Stimulated activated CD4-positive, alpha-beta T cell treated with anti-CD3 and anti-CD28 coated beads, Interleukin-2, amount 100 ng/mL, for 48 hours (primary cell): ENCODE results near the gene TM9SF2.
"Not testable (repeated sequence)": the region's sequence is repeated elsewhere in the genome, so short reads cannot be mapped to it uniquely, and the experiment has no call there.

ENCODE experiments used
- DNase-seq, 2 donors: peaks; one replicate each; pipeline ENCODE4 v3.0.0-alpha.2; 2020

Gene TM9SF2

GRCh38 chr13:99540530-99540929 lies 39.3 kb downstream of the TM9SF2 start:
- DNase-seq: no peak

- DNase-seq: peak; percentile 36 to 44
These were observed 41.6 kb downstream of the TM9SF2 start for GRCh38 chr13:99542788-99543406.

DNA sequence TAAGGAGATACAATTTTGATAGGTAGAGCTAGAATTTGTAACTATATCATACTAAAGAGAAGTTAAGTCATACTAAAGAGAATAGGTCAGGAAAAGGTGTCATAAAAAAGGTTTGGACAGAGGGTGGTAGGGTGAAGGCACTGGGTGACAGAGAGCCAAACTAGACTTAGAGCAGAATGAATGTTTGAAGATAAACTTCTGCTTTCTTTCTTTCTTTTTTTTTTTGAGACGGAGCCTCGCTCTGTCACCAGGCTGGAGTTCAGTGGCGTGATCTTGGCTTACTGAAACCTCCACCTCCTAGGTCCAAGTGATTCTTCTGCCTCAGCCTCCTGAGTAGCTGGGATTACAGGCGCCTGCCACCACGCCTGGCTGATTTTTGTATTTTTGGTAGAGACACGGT lies 44.1 kb downstream of the TM9SF2 start:
- DNase-seq: no peak

DNA sequence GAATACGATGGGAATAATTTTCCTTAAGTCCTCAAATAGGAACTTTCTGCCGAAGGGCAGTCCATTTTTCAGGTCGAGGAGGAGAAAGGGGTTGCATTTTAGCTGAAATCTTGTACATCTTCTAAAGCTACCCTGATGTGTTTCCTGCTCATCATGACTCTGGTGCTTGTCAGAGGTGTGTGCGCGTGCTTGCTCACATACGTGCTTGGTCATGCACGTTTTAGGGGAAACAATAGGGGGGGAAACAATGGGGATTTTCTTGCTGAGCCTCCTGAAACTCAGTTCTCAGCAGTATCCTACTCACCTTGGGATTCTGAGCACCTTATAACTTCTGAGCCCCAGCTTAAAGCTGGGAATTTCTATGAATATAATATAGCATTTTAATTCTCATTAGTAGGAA lies 44.7 kb downstream of the TM9SF2 start:
- no peak for DNase-seq

DNA sequence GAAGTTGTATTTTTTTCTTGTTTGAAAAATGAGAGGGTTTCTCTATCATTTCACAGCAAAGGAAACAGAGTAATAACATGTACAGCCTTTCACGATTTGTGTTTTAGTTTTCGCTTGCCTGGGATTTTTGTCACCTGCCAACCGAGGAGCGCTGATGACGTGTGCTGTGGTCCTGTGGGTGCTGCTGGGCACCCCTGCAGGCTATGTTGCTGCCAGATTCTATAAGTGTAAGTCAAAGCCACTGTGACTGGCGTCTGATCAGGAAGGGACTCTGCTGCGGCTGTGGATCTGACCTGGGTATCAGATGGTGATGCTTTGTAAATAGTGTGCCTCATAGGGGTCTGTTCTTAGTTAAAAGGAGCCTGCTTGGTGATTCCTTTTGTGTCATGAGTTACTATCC lies 45.6 kb downstream of the TM9SF2 start:
- no peak for DNase-seq

GRCh38 chr13:99548448-99548847 lies 47.2 kb downstream of the TM9SF2 start:
- no peak for DNase-seq

GRCh38 chr13:99553033-99553432 lies 51.8 kb downstream of the TM9SF2 start:
- DNase-seq: no peak

DNA sequence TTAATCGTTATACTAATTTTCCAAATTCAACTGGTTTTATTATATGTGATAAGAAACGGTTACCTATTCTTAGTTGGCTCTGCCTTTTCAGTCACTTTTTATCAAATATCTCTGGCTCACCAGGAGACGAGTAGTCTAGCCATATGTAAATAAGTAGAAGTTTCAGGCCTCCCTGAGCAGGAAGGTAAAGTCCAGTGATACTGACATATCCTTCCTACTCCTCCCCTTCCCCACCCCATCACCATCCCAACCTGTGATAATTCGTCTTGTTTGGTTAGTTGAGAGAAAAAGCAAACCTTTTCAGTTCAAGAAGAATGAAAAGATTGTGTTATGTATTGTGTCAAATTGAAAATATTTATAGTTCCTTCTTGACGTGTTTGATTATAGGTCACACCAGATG lies 53.9 kb downstream of the TM9SF2 start:
- no peak for DNase-seq

DNA sequence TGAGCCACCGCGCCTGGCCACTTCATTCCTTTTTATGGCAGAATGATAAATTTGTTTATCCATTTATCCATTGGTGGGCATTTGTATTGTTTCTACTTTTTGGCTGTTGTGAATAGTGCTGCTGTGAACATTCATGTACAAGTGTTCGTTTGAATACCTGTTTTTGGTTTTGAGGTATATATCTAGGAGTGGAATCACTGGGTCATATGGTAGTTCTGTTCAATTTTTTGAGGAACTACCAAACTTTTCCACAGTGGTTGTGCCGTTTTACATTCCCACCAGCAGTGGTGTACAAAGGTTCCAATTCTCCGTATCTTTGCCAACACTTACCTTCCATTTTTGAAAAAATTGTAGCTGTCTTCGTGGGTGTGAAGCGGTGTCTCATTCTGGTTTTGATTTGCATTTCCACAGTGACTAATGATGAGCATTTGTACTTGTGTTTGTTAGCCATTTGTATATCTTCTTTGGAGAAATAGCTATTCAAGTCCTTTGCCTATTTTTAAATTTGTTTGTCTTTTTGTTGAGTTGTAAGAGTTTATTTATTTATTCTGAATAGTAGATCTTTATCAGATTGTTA lies 55.7 kb downstream of the TM9SF2 start:
- no peak for DNase-seq

GRCh38 chr13:99558570-99559180 lies 57.4 kb downstream of the TM9SF2 start:
- no peak for DNase-seq

DNA sequence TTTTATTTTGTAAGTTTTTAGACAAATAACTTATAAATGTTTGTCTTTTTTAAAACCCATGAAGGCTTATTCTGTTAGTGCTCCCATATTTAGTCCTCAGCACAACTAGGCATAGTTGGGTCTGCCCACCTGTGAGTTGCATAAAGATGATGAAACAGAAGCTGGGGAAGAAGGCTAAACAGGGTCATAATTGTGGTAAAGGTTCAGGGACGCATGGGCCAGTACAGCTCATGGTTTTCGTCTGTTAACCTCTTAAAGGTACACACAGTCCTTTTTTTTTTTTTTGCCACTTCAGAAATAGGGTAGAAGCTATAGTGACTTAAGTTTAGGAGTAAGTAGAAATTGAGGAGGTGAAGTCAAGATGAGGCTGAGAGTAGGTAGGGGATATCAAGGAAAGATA lies 58.3 kb downstream of the TM9SF2 start:
- no peak for DNase-seq

- no peak for DNase-seq
These were observed 62.1 kb downstream of the TM9SF2 start for GRCh38 chr13:99563404-99563803.

GRCh38 chr13:99564386-99564785 lies 63.1 kb downstream of the TM9SF2 start:
- DNase-seq: no peak

DNA sequence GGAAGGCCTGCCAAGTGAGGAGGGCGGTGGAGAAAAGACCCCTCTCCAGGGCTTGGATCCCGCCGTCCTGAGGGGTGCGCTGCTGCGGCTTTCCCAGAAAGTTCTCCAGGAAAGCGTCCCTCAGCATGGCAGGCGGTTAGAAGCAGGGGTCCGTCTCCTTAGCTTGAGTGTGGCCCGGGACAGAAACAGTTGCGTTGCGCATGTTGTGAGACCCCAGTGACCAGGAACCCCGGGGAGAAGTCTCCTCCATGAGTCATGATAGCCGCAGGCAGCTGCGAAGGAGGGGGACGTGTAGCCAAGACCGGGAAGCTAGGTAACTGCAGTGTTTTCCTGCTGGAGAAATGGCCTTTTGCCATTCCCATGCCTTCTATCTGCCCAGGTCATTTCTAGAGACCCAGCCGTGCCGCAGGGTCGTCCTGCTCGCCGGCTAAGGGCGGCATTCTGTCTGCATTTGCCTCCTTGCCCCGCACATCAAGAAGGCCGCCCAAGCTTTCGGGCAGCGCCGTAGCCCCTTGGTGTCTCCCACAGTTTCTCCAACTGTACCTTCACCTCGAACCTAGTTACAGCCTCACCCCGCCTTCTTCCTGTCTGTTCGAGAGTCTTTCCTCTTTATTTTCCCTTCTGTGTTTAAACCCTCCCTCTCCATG lies 64.3 kb downstream of the TM9SF2 start:
- no peak for DNase-seq

- DNase-seq: no peak
These were observed 65.1 kb downstream of the TM9SF2 start for GRCh38 chr13:99566125-99567083.

DNA sequence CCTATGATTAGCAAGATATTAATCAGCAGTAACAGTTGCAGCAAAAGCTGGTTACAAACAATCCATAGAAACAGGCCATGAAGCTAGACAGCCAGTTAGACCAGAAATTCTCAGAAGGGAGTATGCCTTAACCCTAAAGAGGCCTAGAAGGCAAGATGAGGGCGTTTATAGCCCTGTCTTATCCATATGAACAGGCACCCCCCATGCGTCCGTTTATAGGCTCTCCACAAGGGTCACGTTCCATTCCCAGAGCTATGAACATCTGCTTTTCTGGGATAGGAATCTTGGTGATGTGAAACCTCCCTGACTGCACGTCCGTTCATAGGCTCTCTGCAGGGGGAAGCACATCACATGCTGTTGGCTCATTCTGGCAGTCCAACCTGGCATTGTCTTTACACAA lies 67.6 kb downstream of the TM9SF2 start:
- DNase-seq: not testable (repeated sequence)

GRCh38 chr13:99572131-99572530 lies 70.9 kb downstream of the TM9SF2 start:
- DNase-seq: no peak

DNA sequence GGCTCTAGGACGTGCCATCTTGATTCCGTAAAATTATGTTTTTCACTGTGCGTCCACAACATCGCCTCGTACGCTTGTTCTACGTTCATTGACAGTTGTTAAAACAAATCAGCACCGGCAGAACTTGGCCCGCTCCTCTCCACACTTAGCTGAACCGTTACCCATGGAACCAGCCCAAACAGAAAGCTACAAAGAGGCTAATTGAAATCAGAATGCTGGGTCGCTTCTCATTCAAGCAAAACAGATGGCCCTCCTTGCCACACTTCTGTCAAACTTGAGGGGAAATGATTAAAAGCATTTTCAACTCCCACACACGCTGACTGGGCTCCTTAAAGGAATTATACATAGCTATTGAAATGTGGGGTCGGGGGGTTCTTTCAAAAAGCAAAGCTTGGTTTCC lies 71.6 kb downstream of the TM9SF2 start:
- no peak for DNase-seq

DNA sequence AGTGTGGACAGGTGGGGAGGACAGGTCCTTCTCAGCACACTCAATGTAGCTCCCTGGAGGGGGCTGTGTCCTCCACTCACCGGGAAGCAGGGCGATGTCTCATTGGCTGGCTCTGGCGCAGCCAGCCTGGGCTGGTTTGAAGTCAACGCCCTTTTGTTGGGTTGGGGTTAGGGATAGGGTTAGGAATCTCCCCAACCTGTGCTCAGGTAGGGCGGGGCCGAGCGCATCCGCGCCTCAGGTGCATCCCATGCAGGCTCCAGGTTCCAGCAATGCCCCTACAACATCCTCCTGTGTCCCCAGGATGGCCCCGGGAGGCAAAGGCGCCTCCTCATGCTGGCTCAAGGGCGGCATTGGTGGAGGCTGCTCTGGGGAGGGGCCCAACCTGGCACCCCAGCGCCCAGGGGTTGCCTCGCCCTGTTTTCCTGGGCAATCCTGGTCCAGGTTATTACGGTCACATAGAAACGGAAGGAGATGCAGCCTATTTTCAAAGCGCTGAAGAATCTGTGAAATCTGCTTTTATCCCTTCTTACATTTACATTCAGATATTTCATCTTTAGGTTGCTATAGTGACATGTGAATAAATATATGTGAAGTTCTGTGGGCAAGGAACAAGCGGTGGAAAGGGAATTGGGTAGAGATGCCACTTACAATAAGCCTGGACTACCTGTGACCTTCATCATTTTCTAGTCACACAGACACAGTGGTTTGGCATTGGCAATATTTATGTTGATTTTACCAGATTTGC lies 74.3 kb downstream of the TM9SF2 start:
- DNase-seq: no peak

DNA sequence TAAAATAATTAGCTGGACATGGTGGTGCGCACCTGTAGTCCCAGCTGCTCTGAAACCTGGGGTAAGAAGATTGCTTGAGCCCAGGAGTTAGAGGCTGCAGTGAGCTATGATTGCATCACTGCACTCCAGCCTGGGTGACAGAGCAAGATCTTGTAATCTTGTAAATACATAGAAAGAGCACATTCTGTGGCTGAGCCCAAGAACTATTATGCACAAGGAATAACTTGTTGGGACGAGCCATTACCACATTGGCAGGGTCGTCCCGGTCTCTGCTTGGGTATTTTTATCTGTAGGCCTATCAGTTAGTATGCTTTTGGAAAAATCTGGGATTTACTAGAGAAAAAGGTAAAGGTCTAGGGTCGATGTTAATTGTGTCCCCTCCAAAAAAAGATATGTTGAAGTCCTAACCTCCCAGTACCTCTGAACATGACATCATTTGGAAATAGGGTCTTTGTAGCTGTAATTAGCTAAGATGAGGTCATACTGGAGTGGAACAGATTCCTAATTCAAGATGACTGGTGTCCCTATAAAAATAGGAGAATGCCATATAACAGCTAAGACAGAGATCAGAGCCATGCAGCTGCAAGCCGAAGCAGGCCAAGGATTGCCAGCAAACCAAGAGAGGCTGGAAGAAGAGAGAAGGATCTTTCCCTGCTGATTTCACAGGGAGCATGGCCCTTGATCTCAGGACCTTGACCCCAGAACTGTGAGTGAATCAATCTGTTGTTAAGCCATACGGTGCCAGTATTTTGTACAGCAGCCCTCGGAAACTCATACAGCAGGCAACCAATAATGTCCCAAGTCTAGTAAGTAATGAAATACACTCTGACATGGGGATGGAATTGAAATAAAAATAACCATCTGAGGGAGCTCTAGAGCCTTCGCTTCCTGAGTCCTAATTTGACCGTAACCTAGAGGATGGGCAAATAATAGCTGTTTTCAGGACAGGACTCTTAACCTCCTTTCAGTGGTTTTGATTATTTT lies 77.0 kb downstream of the TM9SF2 start:
- no peak for DNase-seq
